Limb (tissue), 2 donors: ENCODE data around the gene GPR157.
"Not testable (repeated sequence)": the region's sequence is repeated elsewhere in the genome, so short reads cannot be mapped to it uniquely, and the experiment has no call there.

Experiments
- DNase-seq, 2 donors: peaks; one replicate each; pipeline ENCODE4 v3.0.0-alpha.2; 2016; ENCODE audit errors: extremely low spot score in 2 of 2

Gene GPR157

DNA sequence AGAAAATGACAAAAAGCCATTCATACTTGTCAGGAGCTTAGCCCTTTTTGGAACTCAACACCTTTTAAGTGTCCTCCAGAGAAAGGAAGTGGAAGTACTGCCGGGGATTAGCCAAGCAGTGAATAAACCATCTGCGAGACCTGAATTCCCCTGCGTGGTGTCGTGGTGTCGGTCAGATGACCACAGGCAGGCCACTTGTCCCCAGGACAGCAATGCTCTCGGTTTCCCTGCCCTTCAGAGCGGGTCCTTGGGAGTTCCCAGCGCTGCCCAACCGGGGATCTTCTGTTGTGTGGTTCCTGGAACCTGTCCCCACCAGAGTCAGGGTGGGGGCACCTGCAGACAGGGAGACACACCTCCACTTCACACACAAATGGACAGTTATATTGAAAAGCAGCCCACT lies 9.2 kb downstream of the GPR157 start:
- DNase-seq: no peak

DNA sequence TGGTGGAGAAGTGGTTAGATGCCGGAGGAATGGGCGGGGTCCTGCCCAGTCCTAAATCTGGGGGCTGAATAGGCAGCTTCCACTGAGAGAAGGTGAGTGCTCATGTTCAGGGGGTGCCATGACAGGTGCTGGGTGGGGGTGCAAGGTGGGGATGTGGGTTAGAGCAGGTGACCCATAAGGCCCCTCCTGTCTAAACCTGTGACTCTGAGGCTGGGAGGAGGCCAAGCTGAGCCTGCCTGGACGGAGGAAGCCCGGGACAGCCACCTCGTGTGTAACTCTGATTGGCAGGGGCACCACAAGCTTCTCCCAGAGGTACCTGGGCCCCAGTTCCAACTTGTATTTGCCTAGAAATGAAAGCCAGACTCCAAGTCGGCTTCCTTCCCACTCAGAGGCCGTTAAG lies 10.7 kb downstream of the GPR157 start:
- DNase-seq: no peak

DNA sequence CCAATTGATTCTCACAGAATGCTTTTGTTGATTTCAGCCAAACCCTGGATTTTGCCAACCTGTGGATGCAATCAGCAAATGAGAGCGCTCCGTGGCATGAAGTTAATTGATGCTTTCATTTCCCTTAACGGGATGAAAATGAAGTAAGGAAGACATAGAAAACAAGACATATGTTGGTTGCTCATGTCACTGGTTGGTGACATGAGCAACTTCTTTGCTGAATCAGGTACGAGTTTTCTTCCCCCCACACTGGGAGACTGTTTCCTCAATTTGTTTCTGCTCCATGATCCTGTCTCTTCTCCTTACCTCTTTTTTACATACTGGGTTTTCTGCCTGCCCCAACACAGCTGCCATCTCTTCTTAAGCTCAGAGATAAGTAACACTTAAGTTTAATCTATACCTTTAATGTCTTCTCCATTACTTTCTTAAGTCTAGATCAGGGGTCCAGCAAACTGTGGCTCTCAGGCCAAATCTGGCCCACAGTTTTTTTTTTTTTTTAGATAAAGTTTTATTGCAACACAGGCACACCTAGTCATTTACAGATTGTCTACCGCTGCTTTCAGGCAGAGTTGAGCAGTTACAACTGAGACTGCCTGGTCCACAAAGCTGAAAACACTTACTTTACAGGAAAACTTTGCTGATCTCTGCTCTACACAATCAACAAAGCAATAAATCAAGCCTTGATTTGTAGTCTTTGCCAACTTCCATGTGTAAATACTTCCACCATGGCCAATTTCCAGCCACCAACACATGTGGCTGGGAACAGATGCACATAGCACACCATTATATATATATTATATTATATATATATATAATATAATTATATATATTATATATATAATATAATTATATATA lies 13.3 kb downstream of the GPR157 start:
- no peak for DNase-seq

DNA sequence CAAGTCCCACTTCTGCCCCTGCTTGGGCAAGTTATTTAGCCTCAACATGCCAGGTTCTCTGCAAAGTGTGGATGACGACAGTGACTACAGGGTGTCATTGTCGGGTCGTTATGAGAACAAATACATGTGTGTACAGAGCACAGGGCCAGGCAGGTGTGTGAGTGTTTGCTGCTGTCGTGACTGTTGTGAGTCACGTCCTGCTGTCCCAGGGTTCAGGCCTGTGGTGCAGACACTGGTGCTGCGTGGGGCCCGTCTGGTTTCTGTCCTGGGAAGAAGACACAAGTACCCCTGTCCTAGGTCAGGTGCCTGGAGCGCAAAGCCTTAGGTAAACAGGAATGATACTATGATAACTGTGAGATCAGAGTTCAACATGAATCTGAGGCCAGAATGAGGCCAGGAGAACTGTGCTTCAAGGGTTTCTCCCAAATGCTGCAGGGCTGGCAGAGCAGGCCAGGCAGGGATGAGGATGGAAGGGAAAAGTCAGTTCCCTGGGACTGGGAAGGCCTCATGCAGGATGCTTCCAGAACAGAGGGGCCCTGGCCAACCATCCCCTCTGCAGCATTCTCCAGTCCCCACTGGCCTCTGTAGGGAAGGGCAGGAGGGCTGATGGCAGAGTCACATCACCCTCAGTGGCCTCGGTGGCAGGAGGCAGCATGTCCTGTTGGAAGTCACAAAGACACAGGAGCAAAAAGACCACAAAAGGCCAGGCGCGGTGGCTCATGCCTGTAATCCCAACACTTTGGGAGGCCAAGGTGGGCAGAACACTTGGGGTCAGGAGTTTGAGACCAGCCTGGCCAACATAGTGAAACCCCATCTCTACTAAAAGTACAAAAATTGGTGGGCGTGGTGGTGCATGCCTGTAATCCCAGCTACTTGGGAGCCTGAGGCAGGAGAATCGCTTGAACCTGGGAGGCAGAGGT lies 15.7 kb downstream of the GPR157 start:
- DNase-seq: no peak

DNA sequence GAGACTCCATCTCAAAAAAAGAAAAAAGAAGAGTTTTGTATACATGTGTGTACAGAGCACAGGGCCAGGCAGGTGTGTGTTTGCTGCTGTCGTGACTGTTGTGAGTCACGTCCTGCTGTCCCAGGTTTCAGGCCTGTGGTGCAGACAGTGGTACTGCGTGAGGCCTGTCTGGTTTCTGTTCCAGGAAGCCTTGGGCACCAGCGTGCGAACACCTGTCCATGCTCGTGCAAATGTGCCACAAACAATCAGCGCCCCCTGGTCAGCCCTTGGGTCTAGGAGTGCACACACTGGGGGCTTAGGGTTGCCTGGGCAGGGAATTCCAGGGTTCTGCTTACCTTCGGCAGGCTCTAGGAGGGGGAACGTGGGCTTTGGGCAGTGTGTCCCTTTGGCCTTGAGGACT lies 16.9 kb downstream of the GPR157 start:
- DNase-seq: no peak

DNA sequence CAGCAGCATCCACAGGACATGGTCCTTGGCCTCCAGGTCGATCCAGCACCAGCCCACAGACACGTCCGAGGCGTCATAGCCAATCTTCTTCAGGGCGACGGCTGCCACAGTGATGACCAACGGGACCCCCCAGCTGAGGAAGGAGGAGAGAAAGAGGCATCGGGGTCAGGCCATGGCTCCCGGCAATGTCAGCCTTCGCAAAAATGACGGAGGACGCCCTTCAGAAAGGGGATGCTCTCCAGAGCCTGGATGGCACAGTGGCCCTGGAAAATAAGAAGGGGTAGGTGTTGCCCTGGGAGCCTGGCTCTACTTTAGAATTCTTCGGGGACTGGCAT lies 17.6 kb downstream of the GPR157 start:
- no peak for DNase-seq

DNA sequence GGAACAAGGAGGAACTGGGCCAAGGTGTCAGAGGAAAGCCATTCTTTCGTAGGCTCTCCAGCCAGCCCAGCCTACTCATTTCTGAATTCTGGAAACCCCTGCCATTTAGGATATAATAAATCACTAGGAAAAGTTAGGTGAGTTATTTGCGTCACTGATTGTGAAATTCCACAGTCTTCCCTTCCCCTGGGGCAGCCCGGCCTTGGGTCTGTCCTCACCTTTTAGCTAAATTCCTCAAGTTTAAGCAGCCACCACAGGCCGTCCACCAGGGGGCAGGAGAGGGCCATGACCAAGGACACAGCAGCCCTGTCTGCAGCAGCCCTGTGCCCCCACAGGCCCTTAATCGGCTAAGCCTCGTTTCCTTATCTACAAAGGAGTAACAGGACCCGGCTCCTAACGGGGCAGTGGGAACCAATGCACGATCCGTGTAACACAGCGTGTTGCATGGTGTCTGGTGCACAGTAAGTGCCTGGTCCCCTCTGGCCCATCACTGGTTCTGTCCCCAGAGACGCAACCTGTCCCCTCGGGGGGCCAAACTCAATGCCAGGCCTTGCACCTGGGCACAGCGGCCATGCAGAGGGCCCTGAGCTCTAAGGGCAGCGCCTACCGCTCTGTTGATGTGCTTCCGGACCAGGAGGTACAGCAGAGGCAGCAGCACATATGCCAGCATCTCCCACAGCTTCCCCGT lies 18.1 kb downstream of the GPR157 start:
- peak; percentile 71 to 93 for DNase-seq

DNA sequence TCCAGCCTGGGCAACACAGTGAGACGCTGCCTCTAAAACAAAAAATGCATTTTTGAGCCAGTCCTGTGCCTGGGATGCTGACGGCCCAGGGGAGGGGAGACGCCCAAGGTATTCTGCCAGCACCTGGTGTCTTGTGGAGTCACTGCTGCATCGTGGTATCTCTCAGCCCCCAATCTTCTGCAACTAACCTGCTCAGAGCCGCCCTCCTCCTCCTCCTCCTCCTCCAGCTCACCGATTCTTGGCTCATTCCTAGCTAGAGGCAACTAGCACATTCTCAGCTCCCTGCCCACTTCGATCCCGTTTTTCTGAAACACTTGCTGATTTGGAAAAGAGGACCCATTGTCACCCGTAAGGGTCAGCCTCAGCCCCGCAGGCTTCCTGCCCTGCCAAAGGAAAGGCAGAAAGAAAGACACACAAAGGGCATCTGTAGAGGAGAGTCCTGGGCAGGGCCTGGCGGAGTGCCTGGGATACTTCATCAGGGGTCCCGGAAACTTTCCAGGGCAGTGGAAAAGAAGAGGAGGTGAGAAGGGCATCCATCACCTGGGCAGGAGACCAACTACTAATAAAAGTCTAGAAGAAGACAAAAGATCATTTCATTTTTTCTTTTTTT lies 20.7 kb downstream of the GPR157 start:
- DNase-seq: no peak

DNA sequence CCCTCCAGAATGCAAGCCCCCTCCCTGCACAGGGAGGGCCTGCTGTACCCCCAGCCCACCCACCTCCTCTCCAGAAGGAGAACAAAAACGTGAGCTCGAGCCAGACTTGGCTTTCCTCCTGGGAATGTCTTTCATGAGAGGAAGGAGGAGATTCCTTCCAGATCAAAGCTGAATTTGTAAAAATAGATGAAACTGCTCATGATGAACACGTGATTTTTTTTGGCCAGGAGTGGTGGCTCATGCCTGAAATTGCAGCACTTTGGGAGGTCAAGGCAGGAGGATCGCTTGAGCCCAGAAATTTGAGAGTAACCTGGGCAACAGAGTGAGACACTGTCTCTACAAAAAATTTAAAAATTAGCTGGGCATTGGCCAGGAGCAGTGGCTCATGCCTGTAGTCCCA lies 21.8 kb downstream of the GPR157 start:
- no peak for DNase-seq

DNA sequence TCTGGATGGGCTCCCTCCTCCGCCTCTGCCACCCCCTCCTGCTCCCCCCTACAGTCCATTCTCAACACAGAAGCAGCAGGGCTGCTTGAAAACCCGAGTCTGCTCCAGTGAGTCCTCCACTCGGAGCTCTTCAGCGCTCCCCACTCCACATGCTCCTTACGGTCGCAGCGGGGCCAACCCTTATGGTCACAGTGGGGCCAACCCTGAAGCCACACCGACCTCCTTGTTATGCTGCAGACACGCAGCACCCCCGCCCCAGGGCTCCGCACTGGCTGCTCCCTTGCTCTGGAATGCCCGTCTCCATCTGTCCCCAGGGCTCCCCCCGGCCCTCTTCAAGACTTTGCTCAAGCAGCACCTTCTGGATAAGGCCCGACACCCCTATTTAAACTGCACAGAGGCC lies 22.6 kb downstream of the GPR157 start:
- no peak for DNase-seq

DNA sequence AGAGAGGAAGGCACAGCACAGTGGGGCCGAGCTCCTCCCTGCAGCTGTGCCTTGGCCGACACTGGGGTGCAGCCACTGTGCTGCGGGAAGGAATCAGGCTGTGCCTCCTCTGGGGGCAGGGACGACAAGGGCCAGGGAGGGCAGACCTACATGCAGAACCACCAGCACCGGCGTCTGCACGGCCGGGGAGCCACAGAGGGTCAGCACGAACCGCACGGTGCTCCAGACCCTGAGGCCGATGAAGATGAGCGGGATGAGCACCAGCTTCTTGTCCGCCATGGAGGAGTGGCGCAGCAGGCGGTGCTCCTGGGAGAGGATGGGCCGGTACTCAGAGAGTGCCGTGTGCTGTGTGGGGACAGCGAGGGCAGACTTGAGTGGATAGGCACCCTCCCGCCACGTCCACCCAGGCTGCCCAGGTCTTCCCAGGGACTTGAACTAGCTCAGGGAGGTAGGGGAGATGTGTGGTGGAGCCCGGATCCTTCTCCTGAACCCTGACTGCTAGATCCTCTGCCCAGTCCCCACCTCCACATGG lies 23.5 kb downstream of the GPR157 start:
- DNase-seq: no peak

DNA sequence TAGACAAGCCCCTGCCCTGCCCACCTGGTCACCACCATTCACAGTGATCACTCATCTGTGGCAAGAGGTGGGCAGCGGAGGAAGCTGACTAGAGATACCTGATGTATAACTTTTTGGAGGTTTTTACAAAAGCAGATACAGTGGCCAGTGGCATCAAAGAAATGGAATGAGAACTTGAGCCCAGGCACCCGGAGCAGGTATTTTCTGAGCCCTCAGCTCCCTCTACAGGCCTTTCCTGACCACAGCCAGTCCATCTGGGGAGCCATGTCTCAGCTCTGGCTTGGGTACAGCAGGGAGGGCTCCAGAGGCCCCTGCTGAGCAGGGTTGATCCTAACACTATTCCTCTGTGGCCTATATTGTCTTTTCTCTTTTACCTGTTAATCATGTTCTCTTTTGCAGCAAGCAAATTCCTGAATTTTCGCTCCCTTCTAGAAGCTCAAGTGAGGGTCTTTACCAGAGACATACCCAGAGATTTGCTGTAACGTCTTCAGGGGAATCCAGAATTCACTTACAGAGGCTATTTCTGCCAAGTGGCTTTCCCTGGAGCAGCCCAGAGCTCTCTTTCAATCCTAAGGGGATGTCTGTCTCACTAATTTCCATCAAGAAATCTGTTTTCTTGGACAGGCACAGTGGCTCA lies 27.3 kb downstream of the GPR157 start:
- DNase-seq: peak; percentile 51 to 62

DNA sequence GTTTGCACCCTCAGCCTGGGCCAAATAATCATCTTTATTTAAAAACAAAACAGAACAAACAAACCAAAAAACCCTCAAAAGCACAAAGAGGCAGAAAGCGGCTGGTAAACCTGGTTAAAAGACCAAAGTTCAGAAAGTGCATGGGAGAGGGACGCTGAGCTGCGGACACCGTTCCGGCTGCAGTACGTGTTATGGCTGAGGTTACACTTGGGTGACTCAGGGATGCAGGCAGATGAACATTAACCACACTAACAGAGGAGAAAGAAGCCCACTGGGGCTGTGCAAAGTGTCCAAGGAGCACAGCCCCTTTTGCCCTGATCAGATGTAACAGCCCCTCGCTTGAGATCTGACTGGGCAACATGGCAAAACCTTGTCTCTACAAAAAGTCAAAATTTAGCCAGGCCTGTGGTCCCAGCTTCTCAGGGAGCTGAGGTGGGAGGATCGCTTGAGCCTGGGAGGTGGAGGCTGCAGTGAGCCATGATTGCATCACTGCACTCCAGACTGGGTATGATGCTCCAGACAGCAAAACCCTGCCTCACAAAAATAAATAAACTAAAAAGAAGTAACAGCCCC lies 28.3 kb downstream of the GPR157 start:
- no peak for DNase-seq

DNA sequence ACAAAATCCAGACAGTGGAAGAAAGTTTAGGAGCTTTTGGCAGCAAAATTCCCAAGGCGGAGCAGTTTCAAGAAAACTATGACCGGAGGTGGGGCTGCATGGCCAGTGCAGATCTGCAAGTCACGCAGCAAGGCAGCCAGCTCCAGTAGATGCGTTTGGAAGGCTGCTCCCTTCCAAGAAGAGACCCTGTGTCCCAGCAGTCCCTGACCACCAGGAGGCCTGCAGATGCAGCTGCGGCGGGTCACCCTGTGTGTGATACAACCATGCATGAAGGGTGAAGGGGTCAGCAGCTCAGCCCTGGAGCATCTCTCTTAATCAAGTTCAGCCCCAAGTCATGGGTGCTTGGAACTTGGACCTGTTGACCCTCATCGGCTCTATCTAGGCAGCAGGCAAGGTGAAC lies 29.3 kb downstream of the GPR157 start:
- DNase-seq: no peak

DNA sequence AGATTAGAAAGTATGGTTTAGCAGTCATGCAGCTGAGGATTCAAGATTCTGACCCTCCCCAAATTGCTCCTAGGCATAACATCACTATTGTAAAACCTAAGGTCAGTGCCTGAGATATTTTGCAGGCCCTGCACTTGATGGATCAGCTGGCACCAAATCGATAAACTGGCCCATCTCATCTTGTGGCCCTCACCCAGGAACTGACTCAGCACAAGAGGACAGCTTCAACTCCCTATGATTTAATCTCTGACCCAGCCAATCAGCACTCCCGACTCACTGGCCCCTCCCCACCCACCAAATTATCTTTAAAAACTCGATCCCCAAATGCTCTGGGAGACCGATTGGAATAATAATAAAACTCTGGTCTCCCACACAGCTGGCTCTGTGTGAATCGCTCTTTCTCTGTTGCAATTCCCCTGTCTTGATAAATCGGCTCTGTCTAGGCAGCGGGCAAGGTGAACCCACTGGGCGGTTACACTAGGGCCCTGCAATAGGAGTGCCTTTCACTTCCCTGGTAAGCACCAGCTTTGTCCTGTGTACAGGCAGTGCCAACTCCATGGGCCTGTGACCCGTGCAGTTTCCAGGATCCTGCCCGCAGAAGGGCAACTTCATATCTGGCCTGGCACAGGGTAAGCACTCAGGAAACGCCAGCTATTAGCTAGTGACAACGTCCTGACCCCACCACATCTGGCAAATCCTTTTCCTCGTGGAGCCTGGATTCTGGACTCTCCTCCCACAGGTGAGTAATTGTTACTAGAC lies 30.8 kb downstream of the GPR157 start:
- DNase-seq: no peak

DNA sequence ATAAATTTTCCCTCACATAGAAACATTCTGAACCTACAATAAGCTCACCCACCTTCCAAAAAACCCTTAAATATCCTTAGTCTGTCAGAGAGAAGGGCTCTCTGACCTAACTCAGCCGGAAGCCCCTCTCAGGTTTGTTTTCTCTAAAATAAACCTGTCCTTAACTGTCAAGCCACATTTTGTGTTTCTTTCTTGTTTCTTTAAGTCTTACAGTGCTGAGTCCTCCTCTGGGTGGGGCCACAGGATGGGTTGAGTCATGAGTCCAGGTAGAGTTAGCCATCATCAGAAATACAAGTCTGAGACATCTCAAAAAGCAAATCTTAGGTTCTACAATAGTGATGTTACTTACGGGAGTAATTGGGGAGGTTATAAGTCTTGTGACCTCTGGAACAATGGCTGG lies 33.1 kb downstream of the GPR157 start:
- no peak for DNase-seq

DNA sequence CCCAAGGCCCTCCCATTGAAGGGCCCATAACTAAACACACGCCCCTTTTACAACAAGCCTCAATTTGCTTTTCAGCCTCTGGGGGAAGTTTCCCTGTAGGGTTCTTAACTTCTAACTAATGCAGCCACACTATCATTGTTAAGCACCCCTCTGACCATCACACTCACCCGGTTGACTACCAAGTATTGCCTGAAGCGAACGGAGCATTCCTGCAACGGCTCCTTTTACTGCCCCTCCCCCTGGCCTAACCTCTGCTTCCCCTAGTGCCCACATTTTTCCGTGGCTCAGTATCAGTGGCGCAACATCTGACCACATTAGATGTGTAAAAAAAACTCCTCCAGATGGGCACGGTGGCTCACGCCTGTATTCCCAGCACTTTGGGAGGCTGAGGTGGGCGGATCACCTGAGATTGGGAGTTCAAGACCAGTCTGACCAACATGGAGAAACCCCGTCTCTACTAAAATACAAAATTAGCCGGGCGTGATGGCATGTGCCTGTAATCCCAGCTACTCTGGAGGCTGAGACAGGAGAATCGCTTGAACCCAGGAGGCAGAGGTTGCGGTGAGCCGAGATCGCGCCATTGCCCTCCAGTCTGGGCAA lies 34.8 kb downstream of the GPR157 start:
- not testable (repeated sequence) for DNase-seq

DNA sequence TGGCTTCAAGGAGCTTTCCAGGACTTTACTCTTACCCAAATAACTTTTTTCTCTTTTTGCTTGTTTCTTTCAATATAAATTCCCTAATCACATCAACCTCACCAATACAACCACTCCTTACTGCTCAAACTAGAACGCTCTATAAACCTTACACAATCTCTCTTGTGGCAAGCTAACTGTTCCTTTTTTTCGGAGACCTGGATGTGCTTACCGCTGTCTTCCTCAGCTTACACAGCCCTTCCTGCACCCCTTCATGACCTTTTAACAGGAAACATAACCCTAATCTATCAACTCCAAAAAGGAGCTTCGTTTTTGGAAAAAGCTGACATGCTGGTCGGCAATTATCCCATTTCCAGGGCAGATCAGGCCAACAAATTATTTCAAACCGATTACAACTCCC lies 35.3 kb downstream of the GPR157 start:
- no peak for DNase-seq

DNA sequence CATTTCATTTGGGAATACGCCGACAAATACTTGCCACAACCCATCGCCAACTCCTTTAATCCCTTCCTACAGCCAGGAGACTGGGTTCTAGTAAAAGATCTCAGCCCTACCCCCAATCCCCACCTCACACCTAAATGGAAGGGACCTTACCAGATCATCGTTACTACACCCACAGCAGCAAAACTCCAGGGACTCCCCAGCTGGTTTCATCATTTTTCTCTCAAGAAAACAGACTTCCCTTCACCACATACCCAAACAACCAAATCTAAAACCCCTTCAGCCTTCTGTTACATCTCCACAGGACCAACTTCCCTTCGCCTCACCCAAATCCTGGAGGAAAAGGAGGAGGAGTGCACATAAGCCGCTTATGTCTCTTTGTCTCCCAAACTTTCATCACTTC lies 35.8 kb downstream of the GPR157 start:
- DNase-seq: no peak
